ENCODE results near the gene QKI.

DNA sequence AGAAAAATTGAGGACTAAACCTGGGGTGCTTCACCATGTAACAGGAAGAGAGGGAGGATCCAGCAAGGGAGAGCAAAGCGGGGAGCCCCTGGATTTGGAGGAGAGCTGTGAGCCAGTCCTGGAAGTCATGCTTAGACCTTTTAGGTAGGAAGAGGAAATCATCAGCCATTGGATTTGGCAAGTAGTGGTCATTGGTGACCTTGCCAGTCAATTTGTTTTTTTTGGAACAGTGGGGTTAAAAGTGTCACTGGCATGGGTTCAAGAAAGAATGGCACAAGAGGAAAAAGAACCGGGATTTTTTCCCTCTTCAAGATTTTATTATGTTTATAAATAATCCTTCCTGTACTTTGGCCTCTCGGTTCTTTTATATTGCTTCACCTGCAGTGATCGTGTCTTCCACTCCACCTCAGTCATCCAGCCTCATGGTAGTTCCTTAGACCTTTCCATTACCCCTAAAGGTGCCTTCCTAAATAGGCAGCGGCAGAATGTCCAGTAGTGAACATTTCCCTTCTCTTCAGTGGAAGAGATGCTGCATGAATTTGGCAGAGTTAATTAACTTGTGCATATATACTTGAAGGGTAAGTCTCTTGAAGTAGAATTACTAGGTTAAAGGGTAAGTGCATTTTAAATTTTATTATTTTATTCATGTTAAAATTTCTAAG, 124.7 kb downstream of the QKI start:
- TF ChIP-seq, protein P1, sequence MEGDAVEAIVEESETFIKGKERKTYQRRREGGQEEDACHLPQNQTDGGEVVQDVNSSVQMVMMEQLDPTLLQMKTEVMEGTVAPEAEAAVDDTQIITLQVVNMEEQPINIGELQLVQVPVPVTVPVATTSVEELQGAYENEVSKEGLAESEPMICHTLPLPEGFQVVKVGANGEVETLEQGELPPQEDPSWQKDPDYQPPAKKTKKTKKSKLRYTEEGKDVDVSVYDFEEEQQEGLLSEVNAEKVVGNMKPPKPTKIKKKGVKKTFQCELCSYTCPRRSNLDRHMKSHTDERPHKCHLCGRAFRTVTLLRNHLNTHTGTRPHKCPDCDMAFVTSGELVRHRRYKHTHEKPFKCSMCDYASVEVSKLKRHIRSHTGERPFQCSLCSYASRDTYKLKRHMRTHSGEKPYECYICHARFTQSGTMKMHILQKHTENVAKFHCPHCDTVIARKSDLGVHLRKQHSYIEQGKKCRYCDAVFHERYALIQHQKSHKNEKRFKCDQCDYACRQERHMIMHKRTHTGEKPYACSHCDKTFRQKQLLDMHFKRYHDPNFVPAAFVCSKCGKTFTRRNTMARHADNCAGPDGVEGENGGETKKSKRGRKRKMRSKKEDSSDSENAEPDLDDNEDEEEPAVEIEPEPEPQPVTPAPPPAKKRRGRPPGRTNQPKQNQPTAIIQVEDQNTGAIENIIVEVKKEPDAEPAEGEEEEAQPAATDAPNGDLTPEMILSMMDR (IDR thresholded peaks at IDR 0.05) = no peak
- no peak for TF ChIP-seq POLR2AphosphoS5 (IDR thresholded peaks at IDR 0.05)
- TF ChIP-seq POLR2A (IDR thresholded peaks at IDR 0.05) = no peak

All from breast epithelium (tissue), 3 donors.